Osteoblast (primary cell): Measurements from ENCODE around the gene TPO. TPM values are rescaled to one million over a fixed set of nuclear protein-coding genes. Genes with fewer than 3 reads are reported as not detected.
A peak's percentile ranks its signal among the peaks of the same experiment; 100 is the strongest.

ENCODE experiments used
- DNase-seq: peaks from one replicate; pipeline ENCODE4 v3.0.0; 2011; ENCODE audit warnings: low spot score, mixed read lengths; ENCODE audit not compliant: insufficient read length; ENCODE audit errors: missing footprints
- H2AFZ ChIP-seq: 2 replicates; pipeline ENCODE4 v1.6.0; 2011; ENCODE audit warnings: mild to moderate bottlenecking, low read length
- H3K27ac ChIP-seq: 2 replicates; pipeline ENCODE4 v1.5.1; 2011; ENCODE audit warnings: mild to moderate bottlenecking, low read depth, low read length, moderate library complexity
- H3K27me3 ChIP-seq: 2 replicates; pipeline ENCODE4 v1.6.0; 2012; ENCODE audit warnings: mild to moderate bottlenecking, control low read depth, inconsistent platforms, low read length, moderate library complexity; ENCODE audit not compliant: insufficient read depth
- H3K36me3 ChIP-seq: 2 replicates; pipeline ENCODE4 v1.5.1; 2011; ENCODE audit warnings: mild to moderate bottlenecking, low read length, control low read depth, moderate library complexity; ENCODE audit not compliant: insufficient read depth
- H3K4me1 ChIP-seq: 2 replicates; pipeline ENCODE4 v1.5.1; 2011; ENCODE audit warnings: mild to moderate bottlenecking, low read length, control low read depth, moderate library complexity; ENCODE audit not compliant: insufficient read depth
- H3K4me2 ChIP-seq: 2 replicates; pipeline ENCODE4 v1.6.0; 2011; ENCODE audit warnings: mild to moderate bottlenecking, low read length; ENCODE audit not compliant: insufficient read depth
- H3K4me3 ChIP-seq: fragments of 200-600 bp; sonication (generic); 3 replicates; pipeline ENCODE4 v1.5.1; 2012; ENCODE audit warnings: mild to moderate bottlenecking, low read length, inconsistent platforms; ENCODE audit not compliant: insufficient read depth
- H3K79me2 ChIP-seq: 2 replicates; pipeline ENCODE4 v1.6.0; 2012; ENCODE audit warnings: mild to moderate bottlenecking, low read length, control low read depth, inconsistent platforms; ENCODE audit not compliant: insufficient read depth
- H3K9me3 ChIP-seq: 2 replicates; pipeline ENCODE4 v1.5.1; 2011; ENCODE audit warnings: low read depth, low read length, control low read depth
- H4K20me1 ChIP-seq: 2 replicates; pipeline ENCODE4 v1.6.0; 2012; ENCODE audit warnings: mild to moderate bottlenecking, low read length, control low read depth; ENCODE audit not compliant: insufficient read depth
- total RNA-seq: library from RNA; depleted of rRNA; stranded (reverse); fragments of >200 nt; gene quantifications from 2 replicates; pipeline ENCODE4 v1.2.3, GENCODE V29; 2012
- TF ChIP-seq, protein P1 (sequence below): IDR thresholded peaks from 2 replicates; pipeline ENCODE4 v1.5.1; 2011; ENCODE audit warnings: mild to moderate bottlenecking, low read depth, low read length, moderate library complexity; ENCODE audit errors: extremely low read depth

The TPO gene
- total RNA-seq, 1 donor: not detected

- Histone ChIP-seq H3K4me2 (no peak overlapping the region), H4K20me1 (no peaks in the 10 kb centered on the region), H3K27me3 (no peaks in the 10 kb centered on the region), H3K9me3 (no peaks in the 10 kb centered on the region), H3K27ac (no peak overlapping the region), H2AFZ (peak overlapping the region; percentile 21), H3K4me3 (no peak overlapping the region), H3K36me3 (no peaks in the 10 kb centered on the region), H3K79me2 (no peaks in the 10 kb centered on the region), H3K4me1 (no peaks in the 10 kb centered on the region)
- TF ChIP-seq, protein P1, sequence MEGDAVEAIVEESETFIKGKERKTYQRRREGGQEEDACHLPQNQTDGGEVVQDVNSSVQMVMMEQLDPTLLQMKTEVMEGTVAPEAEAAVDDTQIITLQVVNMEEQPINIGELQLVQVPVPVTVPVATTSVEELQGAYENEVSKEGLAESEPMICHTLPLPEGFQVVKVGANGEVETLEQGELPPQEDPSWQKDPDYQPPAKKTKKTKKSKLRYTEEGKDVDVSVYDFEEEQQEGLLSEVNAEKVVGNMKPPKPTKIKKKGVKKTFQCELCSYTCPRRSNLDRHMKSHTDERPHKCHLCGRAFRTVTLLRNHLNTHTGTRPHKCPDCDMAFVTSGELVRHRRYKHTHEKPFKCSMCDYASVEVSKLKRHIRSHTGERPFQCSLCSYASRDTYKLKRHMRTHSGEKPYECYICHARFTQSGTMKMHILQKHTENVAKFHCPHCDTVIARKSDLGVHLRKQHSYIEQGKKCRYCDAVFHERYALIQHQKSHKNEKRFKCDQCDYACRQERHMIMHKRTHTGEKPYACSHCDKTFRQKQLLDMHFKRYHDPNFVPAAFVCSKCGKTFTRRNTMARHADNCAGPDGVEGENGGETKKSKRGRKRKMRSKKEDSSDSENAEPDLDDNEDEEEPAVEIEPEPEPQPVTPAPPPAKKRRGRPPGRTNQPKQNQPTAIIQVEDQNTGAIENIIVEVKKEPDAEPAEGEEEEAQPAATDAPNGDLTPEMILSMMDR: no peak
- peak; percentile 96 for DNase-seq
Observed at GRCh38 chr2:1544478-1545069, 131.3 kb downstream of the TPO start.

GRCh38 chr2:1546023-1546591 lies 132.8 kb downstream of the TPO start:
- peak overlapping the region; percentile 15 for H3K4me2 ChIP-seq
- H2AFZ ChIP-seq: no peak overlapping the region

DNA sequence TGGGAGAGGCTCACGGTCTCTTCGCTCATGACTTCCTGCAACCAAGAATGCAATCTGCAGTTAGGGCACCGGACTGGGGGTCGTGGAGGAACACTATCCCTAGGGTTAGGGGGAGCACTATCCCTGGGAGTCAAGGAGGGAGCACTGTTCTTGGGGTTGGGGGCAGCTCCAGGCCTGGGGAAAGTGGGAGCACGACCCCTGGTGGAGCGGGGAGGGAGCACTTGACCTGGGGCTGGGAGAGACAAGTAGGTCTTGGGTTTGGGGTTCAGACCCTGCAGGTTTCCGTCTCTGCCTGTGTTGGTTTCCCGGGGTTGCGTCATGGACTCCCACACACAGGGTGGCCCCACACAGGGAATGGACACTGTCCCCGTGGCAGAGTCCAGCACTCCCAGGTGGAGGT lies 133.6 kb downstream of the TPO start:
- H3K4me3 ChIP-seq: no peak overlapping the region
- TF ChIP-seq, protein P1: no peak
- H4K20me1 ChIP-seq: no peaks in the 10 kb centered on the region

More at GRCh38 chr2:1546023-1546591, 132.8 kb downstream of the TPO start:
- H3K4me3 ChIP-seq: no peak overlapping the region
- no peaks in the 10 kb centered on the region for H3K4me1 ChIP-seq
- DNase-seq: peak; percentile 91
- no peak overlapping the region for H3K27ac ChIP-seq
- no peaks in the 10 kb centered on the region for H4K20me1 ChIP-seq
- H3K36me3 ChIP-seq: no peaks in the 10 kb centered on the region
- no peaks in the 10 kb centered on the region for H3K79me2 ChIP-seq
- no peaks in the 10 kb centered on the region for H3K27me3 ChIP-seq
- TF ChIP-seq, protein P1: peak; percentile 93
- no peaks in the 10 kb centered on the region for H3K9me3 ChIP-seq

DNA sequence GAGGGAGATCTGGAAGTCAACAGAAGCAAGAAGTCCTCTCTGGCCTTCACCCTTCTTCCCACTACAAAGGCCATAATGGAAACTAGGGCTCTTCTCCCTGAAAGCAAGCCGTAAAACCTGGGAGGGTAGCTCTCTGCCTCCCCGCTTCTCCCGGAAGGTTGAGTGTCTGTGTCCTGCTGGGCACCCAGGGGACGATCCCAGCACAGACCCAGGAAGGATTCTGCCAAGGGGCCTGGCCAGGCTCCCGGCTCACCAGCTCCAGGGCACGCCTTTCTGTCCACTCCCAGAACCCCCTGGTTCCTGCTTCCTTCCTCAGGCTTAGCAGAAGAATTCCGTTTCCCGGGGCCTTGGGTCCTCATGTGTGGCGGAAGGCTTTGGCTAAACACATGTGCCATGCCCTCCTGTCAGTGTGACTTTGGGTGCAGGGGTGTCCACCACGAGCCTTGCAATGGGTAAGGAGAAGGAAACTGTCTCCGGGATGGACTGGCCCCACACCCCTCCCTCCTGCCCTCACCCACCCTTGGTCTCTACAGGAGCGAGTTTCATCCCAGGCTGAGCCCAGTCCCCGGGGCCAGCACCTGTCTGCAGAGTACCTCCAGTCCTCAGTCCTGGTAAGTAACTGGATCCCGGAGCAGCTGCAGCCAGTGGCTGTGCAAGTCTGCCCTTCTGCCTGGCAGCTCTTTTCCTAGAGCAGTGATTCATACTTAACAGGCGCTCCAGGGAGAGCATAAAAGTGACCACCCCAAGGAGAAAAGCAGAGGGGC lies 135.8 kb downstream of the TPO start:
- Histone ChIP-seq H4K20me1 (no peaks in the 10 kb centered on the region), H3K27ac (no peak overlapping the region), H2AFZ (no peak overlapping the region), H3K4me2 (no peak overlapping the region), H3K4me1 (peaks cover 10% of the 10 kb centered on the region), H3K9me3 (no peaks in the 10 kb centered on the region), H3K4me3 (no peak overlapping the region), H3K36me3 (no peaks in the 10 kb centered on the region), H3K27me3 (no peaks in the 10 kb centered on the region), H3K79me2 (no peaks in the 10 kb centered on the region)
- DNase-seq: peak; percentile 68
- TF ChIP-seq, protein P1: no peak

More for the DNA sequence above, 133.6 kb downstream of the TPO start:
- no peak for DNase-seq
- no peaks in the 10 kb centered on the region for H3K36me3 ChIP-seq
- H2AFZ ChIP-seq: no peak overlapping the region
- H3K4me1 ChIP-seq: no peaks in the 10 kb centered on the region
- H3K4me2 ChIP-seq: no peak overlapping the region
- no peaks in the 10 kb centered on the region for H3K9me3 ChIP-seq
- H3K27ac ChIP-seq: no peak overlapping the region
- no peaks in the 10 kb centered on the region for H3K79me2 ChIP-seq
- H3K27me3 ChIP-seq: no peaks in the 10 kb centered on the region
